Caki2 (cell line): ENCODE measurements around the gene ATF4. TPM values are rescaled to one million over a fixed set of nuclear protein-coding genes. Genes with fewer than 3 reads are reported as not detected.
A peak's percentile ranks its signal among the peaks of the same experiment; 100 is the strongest.

Experiments
- DNase-seq: peaks from one replicate; pipeline ENCODE4 v3.0.0-alpha.2; 2015; ENCODE audit warnings: low read depth
- in situ Hi-C: cut with HindIII; loops from 2 replicates; pipeline ENCODE4 v1.10.0; 2016; ENCODE audit warnings: low sequenced_read_pairs, low pct_unique_long_range_greater_than_20kb, mixed read lengths
- total RNA-seq: library from RNA; depleted of rRNA; stranded (reverse); fragments of >200 nt; shearing (Covaris generic); gene quantifications from 2 replicates; pipeline ENCODE4 v1.2.3, GENCODE V29; 2014; ENCODE audit warnings: low replicate concordance

The ATF4 gene
- total RNA-seq, 1 experiment from 2014 or later: 505 TPM

GRCh38 chr22:39487826-39488520 lies 32.4 kb upstream of the ATF4 start:
- DNase-seq: no peak
- in situ Hi-C loops: loop anchor here (10.0 kb wide), 1 partner anchor 83 kb away; no protein-coding TSS in a partner anchor

GRCh38 chr22:39488563-39489083 lies 31.7 kb upstream of the ATF4 start:
- in situ Hi-C loops: loop anchor here (10.0 kb wide), 1 partner anchor 84 kb away; no protein-coding TSS in a partner anchor

GRCh38 chr22:39489094-39490068 lies 31.0 kb upstream of the ATF4 start:
- in situ Hi-C loops: loop anchor here (10.0 kb wide), 1 partner anchor 85 kb away; no protein-coding TSS in a partner anchor
- no peak for DNase-seq

More at GRCh38 chr22:39488563-39489083, 31.7 kb upstream of the ATF4 start:
- no peak for DNase-seq

- in situ Hi-C loops: no loop called here
- DNase-seq: peak; percentile 62
These were observed 30.1 kb upstream of the ATF4 start for GRCh38 chr22:39490135-39490798.

GRCh38 chr22:39490966-39491680 lies 29.2 kb upstream of the ATF4 start:
- in situ Hi-C loops: no loop called here
- no peak for DNase-seq

DNA sequence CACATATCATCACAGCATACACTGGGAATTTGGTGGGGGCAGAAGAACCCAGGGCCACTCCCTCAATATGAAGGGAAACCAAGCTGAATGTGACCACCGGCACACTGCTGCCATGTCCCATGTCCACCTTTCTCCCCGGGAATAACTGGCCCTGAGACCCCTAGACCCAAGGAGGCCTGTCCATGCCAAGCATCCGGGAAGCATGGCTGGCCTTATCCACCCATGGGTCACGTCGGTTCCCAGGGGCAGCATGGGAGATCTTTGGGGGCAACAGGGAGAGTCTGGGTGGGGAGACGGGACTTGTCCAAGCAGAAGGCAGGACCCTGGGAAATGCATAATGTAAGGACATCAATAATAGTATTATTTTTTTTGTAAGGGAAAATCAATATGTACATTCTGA lies 28.7 kb upstream of the ATF4 start:
- in situ Hi-C loops: no loop called here
- no peak for DNase-seq

DNA sequence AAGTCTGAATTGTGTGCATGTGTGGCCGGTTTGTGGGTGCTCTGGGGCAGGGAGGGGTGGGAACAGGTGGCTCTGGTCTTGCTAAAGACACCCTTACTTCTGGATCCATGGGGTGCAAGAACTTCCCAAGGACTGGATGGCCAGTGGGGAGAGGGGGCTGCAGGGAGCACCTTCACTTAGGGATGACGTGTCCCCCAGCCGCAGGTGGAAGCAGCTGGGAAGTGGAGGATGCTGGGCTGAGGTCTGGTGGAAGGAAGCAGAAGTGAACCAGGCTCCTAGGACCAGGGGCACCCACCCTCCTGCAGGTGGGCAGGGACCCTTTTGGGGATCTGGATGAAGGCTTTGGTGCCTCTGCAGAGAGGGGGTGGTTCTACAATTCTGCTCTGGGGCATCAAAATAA lies 28.2 kb upstream of the ATF4 start:
- DNase-seq: no peak
- in situ Hi-C loops: no loop called here

DNA sequence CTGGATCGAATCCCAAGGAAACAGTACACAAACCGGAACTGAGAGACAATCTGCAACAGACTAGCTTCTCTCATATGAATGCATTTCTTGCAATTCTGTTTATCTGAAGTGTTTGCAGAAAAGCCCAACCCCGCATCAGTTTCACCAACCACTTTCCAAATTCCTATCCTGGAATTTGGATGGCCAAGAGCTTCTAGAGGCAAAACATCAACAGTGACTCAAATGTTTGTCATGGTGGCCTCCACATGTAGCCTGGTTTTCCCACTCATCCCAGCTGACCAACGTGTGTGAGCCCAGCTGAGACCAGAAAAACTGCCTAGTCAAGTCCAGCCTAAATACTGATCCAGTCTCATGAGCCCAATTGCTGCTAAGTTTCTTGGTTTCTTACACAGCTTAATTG lies 26.6 kb upstream of the ATF4 start:
- no peak for DNase-seq
- in situ Hi-C loops: no loop called here

- in situ Hi-C loops: no loop called here
- no peak for DNase-seq
These were observed 25.8 kb upstream of the ATF4 start for GRCh38 chr22:39494471-39495120.

GRCh38 chr22:39496131-39496838 lies 24.1 kb upstream of the ATF4 start:
- in situ Hi-C loops: no loop called here
- peak; percentile 22 for DNase-seq

DNA sequence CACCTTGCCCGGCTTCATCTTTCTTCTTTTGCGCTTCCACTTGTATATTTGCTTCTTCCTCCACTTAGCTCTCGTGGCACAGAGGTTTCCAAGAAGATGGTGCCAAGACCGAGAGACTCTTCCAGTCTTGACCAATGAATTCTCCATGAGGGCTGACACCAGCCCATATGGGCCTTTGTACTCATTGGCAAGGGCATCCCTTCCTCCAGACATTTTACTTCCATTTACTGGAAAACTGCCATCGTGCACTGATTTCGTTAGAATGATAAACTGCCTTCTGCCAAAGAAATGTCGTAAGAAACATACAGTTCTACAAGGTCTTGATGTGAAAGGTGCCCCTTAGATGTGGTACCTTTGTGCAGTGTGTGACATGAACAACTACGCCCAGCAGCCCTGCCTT lies 22.9 kb upstream of the ATF4 start:
- in situ Hi-C loops: no loop called here

GRCh38 chr22:39498368-39498767 lies 22.0 kb upstream of the ATF4 start:
- in situ Hi-C loops: no loop called here
- no peak for DNase-seq

More for the DNA sequence above, 22.9 kb upstream of the ATF4 start:
- DNase-seq: no peak

DNA sequence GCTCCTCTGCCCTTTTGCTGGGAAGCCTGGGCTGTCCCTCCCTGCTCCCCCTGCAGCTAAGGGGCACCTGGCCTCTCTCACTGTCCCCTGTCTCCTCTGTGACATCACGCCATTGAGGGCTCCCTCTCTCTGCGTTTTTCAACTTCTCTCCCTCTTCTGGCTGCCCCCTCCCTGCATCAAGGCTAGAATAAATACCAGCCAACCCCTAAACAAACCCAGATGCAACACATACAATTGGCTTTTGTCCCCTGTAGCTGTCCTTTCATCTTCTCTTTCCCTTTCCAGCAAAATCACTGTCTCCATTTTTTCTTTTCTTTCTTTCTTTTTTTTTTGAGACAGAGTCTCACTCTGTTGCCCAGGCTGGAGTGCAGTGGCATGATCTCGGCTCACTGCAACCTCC lies 21.6 kb upstream of the ATF4 start:
- in situ Hi-C loops: no loop called here
- no peak for DNase-seq

GRCh38 chr22:39500101-39500500 lies 20.3 kb upstream of the ATF4 start:
- no peak for DNase-seq
- in situ Hi-C loops: no loop called here

GRCh38 chr22:39501644-39502108 lies 18.7 kb upstream of the ATF4 start:
- in situ Hi-C loops: no loop called here
- DNase-seq: no peak

- in situ Hi-C loops: no loop called here
- DNase-seq: peak; percentile 91
These were observed 18.1 kb upstream of the ATF4 start, which contains the start of gene MIEF1 for GRCh38 chr22:39502109-39502788. Gene MIEF1 (plus strand): TSS chr22:39502290. CDS start chr22:39511295, 9,005 bp downstream.
